Lower leg skin (tissue), 4 donors: Measurements from ENCODE around the gene NPAS3. TPM values are rescaled to one million over a fixed set of nuclear protein-coding genes. Genes with fewer than 3 reads are reported as not detected.

Experiments used
- DNase-seq, 2 donors: peaks; one replicate each; pipeline ENCODE4 v3.0.0-alpha.2; 2019; ENCODE audit warnings: low spot score in 2 of 2
- H3K4me3 ChIP-seq: fragments of 200-600 bp; sonication (generic); 2 replicates; pipeline ENCODE4 v1.5.1; 2017; ENCODE audit warnings: mild to moderate bottlenecking, low read depth; ENCODE audit not compliant: poor library complexity, severe bottlenecking
- POLR2A ChIP-seq, 2 donors: fragments of 450-650 bp; IDR thresholded peaks; one replicate each; pipeline ENCODE4 v1.6.1; 2016 to 2017; ENCODE audit warnings: antibody characterized with exemption in 2 of 2, mild to moderate bottlenecking in 1 of 2, moderate library complexity in 1 of 2
- WGBS, 2 donors: methylation state at CpG; one replicate each; pipeline ENCODE4 v1.1.5; 2018; 5-methylcytosine and 5-hydroxymethylcytosine counted together
- intact Hi-C: fragments of 100-400 bp; cut with DNase I; formaldehyde crosslinking; loops from one replicate; pipeline ENCODE4 v1.15.0; 2023; ENCODE audit warnings: low total_unique reads
- total RNA-seq, 4 donors: library from RNA; depleted of rRNA; stranded (reverse); fragments of >200 nt; gene quantifications; one replicate each; pipeline ENCODE4 v1.1.0, GENCODE V29; 2016
- TF ChIP-seq, protein P1 (sequence below), 3 donors: fragments of 450-650 bp; IDR thresholded peaks; one replicate each; pipeline ENCODE4 v1.5.1; 2016; ENCODE audit warnings: antibody characterized with exemption in 3 of 3, mild to moderate bottlenecking in 3 of 3, moderate library complexity in 2 of 3

NPAS3 gene
- total RNA-seq, 4 donors from 2014 or later = 0.25 to 0.29 TPM; not detected in 2

DNA sequence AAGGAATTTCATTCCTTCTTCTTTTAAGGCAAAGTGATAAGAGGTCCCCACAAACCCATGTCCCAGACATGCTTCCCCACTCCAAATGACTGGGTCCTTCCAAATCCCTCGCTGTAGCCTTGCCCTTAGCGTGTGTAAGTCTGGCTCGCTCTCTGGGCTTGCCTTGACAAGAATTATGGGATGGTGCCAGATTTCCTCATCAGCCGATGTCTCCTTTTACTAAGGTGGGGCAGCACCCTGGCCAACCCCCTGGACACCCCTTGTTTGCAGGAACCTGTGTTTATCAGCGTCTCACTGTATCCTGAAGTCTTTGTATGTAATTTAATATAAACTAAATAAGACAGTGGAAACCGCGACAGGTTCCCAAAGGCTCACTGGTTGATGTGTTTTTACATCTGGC is 518.9 kb downstream of the NPAS3 start:
- TF ChIP-seq, protein P1, sequence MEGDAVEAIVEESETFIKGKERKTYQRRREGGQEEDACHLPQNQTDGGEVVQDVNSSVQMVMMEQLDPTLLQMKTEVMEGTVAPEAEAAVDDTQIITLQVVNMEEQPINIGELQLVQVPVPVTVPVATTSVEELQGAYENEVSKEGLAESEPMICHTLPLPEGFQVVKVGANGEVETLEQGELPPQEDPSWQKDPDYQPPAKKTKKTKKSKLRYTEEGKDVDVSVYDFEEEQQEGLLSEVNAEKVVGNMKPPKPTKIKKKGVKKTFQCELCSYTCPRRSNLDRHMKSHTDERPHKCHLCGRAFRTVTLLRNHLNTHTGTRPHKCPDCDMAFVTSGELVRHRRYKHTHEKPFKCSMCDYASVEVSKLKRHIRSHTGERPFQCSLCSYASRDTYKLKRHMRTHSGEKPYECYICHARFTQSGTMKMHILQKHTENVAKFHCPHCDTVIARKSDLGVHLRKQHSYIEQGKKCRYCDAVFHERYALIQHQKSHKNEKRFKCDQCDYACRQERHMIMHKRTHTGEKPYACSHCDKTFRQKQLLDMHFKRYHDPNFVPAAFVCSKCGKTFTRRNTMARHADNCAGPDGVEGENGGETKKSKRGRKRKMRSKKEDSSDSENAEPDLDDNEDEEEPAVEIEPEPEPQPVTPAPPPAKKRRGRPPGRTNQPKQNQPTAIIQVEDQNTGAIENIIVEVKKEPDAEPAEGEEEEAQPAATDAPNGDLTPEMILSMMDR (IDR thresholded peaks at IDR 0.05) = no peak
- no peak for TF ChIP-seq POLR2A (IDR thresholded peaks at IDR 0.05)
- peak in 1 of 2 donors; percentile 16 for DNase-seq
- intact Hi-C loops = no loop called here
- H3K4me3 ChIP-seq = no peak overlapping the region
- WGBS, 2 donors = 53 to 69% methylated on average over 7 of the region's 7 CpGs

DNA sequence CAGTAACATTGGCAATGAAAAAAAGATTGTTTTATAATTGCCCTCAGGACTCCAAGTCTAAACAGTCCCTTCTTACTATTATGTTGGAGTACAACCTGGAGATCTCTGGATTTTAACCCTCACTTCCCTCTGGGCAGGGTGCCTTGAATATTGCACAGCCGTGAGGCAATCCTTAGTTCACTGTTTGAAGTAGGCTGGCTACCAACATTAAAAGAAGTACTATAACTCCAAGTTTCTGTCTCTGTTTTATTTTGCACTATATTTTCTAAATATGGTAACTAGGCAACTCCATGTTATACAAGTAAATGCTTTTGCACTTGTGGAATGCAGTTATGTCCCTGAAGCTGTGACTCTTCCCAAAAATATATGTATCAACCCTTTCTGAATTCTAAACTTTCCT is 521.5 kb downstream of the NPAS3 start:
- 37 to 42% methylated on average over 1 of the region's 1 CpG for WGBS, 2 donors
- no peak for TF ChIP-seq POLR2A (IDR thresholded peaks at IDR 0.05)
- TF ChIP-seq, protein P1 (IDR thresholded peaks at IDR 0.05) = no peak
- DNase-seq = no peak
- H3K4me3 ChIP-seq = no peak overlapping the region
- intact Hi-C loops = no loop called here

DNA sequence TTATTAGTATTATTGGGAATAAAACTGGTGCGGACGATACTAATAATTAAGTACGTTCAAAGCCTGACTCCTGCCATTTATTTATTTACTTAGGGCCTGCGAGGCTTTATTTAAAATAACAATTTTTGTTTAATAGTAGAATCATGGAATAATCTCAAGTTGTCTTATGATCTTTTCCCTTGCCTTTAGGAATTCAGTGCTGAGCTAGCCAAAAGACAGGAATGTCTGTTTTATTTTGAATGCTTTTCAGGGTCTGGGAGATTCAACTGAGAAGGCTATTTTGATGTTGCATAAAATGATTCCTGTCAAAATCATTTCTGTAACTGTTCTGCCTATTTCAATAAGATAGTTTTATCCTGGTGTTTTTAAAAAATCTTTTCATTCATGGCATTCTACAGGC is 522.4 kb downstream of the NPAS3 start:
- no peak for TF ChIP-seq POLR2A (IDR thresholded peaks at IDR 0.05)
- TF ChIP-seq, protein P1 (IDR thresholded peaks at IDR 0.05) = no peak
- no peak overlapping the region for H3K4me3 ChIP-seq
- intact Hi-C loops = no loop called here
- 88 to 89% methylated on average over 4 of the region's 4 CpGs for WGBS, 2 donors
- DNase-seq = no peak

DNA sequence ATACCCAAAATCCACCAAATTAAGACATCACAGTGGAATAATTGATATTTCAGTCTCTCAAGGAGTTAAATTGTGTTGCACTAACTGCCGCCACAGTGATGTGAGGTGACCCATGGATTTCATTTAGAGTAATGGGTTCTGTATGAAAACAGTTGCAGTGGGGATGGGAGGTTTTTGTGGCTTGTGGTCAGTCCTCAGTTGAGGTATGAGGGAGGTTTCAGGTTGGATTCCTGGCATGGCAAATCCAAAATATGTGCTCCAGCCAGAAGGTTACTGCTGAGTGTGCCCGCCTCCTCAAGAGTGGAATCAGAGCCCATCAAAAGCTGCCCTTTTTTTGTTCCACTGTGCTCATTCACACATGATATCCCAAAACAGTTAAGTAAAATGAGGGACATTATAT is 525.1 kb downstream of the NPAS3 start:
- no peak overlapping the region for H3K4me3 ChIP-seq
- intact Hi-C loops = no loop called here
- no peak for DNase-seq
- no peak for TF ChIP-seq POLR2A (IDR thresholded peaks at IDR 0.05)
- 89 to 95% methylated on average over 2 of the region's 2 CpGs for WGBS, 2 donors

DNA sequence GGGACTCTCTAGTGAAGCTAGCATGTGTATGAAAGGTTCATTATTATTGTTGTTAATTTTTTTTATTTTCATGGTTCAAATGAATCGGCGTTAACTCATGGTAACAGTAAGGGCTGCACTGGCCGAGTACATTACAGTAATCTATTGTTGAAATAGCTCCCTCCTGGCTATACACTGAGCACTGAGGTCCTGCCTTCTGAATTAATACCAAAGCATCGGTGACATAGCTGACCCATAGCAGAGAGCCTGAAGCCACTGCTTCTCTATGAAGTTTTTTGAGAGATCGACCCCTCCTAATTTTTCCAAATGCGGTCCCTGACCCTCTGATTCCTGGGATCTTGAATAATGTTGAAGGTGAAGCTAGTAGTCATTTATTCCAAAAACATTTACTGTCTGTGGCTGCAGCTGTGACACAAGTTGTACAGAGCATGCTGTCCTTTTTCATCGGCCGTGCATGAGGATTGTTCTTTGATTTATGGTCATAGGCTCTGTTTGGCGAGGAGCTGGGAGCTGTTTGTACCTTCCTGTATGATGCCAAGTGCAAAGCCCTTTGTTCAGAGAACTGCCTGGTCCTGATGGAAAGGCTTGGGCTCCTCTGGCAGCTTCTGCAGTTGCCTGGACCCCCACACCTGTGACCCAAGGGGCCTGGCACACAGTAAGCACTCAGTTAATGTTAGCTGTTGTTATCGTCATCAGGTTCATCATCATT is 525.7 kb downstream of the NPAS3 start:
- H3K4me3 ChIP-seq = no peak overlapping the region
- DNase-seq = no peak
- WGBS, 2 donors = 78 to 79% methylated on average over 10 of the region's 10 CpGs
- intact Hi-C loops = no loop called here
- TF ChIP-seq POLR2A (IDR thresholded peaks at IDR 0.05) = no peak
- TF ChIP-seq, protein P1 (IDR thresholded peaks at IDR 0.05) = no peak

DNA sequence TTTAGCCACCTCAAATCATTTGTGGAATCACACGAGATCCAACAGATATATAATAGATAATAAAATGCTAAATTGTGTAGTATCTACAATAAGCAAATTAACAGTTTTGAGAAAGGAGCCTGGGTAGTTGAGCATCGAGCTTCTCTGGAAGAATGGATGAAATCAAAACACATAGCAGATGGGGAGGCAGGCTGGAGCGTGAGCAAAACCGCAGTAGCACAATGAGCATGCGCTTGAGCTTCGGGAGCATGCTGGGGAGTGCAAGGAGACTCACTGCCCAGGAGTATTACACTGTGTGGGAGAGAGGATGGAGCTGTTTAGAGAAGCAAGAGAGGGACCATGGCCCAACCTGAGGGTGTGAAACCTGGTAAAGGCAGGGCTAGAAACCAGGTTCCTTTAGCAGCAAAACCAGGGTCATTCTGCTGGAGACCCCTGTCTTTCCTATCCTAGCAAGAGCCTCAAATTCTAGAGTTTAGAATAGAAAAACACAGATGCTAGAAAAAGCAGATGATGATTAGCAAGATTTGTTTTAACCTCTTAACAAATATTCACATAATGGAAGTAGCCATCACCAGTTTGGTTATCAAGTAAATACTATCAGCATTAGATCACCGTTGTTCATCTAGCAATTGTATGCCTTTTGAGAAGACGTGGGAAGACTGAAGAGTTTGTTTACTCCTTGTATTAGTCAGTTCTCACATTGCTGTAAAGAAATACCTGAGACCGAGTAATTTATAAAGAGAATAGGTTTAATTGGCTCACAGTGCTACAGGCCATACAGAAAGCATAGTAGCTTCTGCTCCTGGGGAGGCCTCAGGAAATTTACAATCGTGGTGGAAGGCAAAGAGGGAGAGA is 527.4 kb downstream of the NPAS3 start:
- intact Hi-C loops = no loop called here
- H3K4me3 ChIP-seq = no peak overlapping the region
- TF ChIP-seq, protein P1 (IDR thresholded peaks at IDR 0.05) = no peak
- no peak for TF ChIP-seq POLR2A (IDR thresholded peaks at IDR 0.05)
- no peak for DNase-seq
- WGBS, 2 donors = 84 to 87% methylated on average over 10 of the region's 10 CpGs
